ENCODE measurements around the gene ZCCHC14.
"Not testable (repeated sequence)": the region's sequence is repeated elsewhere in the genome, so short reads cannot be mapped to it uniquely, and the experiment has no call there.

ZCCHC14 gene

DNA sequence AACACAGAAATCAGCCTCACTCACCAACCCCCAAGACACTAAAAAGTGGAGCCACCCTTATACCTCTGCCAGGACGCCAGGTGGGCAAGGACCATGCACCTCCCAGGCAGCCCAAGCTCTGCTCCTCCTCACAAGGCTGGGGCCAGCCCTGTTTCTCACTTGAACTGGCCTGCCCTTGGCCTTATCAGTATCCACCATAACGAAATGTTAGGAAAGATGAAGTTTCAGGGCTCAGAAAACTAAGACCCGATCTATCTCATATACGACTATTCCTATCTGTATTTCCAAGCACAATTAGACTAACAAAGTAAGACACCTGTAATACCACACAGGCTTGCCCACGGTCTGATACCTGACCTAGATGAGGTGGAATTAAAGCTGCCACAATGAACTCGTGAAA, 116.2 kb downstream of the ZCCHC14 start:
- no peak for DNase-seq

DNA sequence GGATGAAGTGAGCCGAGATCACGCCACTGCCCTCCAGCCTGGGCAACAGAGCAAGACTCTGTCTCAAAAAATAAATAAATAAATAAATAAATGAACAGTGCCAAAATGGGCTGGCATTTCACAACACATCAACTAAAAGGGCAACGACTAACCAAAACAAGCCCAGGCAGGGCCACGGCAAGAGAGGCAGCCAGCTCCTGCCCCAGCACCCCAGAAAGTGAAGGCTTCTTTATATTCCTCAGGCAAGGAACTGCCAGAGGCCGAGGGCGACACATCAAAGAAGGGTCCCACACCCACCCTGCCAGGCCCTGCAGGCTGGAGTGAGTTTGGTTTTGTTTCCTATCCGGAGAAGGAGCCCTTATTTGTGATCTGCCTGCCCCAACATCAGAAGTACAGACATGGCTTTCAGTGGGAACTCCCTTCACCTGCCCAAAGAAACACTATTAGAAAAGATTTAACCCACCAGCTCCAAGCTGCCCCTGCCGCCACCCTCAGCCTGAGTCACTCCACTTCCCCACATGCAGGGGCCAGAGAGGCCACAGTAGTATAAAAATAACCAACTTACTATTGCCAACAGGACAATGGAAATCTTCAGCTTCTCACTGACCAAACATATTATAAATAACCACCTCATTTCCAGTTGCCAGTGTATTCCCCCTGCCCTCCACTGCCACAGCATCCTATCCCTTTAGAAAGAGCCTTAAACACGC, 117.2 kb downstream of the ZCCHC14 start:
- DNase-seq = no peak

GRCh38 chr16:87374313-87374712, 118.5 kb downstream of the ZCCHC14 start:
- no peak for DNase-seq

GRCh38 chr16:87372305-87372704, 120.5 kb downstream of the ZCCHC14 start:
- DNase-seq = no peak

GRCh38 chr16:87371261-87371866, 121.5 kb downstream of the ZCCHC14 start:
- DNase-seq = no peak

DNA sequence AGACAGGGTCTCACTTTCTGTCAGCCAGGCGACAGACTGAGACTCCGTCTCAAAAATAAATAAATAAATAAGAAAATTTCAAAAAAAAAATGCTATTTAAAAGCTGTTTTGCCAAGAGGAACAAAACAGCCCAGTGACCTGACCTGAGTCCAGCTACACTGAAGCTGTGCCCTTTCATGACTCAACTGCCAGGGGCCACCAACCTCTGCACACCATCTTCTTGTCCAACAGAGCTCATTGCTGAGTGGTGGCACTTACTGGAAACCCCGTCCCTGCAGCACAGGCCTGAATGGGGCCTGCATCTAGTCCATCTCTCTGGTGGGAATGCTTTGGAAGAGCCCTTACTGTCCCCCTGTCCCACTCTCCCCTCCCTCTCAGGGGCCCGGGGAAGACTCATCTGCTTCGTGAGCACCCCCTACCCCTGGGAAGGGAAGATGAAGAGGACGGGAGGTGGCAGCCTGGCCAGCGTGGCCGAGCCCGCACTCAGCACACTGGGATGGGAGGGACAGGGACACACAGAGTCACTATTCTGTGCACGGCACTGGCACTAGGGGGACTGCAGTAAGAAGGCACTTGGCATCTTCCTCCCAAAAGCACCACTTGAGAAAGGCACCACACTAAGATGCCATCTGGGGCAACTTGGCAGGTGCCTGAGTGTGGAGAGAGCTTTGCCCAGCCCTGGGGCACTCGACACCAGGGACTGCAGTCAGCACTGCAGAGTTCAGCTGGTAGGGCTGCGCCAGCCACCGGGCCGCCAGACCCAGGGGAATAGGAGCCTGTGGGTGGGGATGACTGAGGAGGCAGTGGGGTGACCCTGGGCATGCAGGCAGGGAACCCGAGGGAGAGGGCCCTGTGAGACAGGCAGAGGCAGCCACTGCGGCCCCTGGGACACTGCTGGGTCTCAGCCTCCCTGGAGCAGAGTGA, 122.8 kb downstream of the ZCCHC14 start:
- DNase-seq = no peak

- no peak for DNase-seq
These were observed 123.6 kb downstream of the ZCCHC14 start for GRCh38 chr16:87369117-87369765.

DNA sequence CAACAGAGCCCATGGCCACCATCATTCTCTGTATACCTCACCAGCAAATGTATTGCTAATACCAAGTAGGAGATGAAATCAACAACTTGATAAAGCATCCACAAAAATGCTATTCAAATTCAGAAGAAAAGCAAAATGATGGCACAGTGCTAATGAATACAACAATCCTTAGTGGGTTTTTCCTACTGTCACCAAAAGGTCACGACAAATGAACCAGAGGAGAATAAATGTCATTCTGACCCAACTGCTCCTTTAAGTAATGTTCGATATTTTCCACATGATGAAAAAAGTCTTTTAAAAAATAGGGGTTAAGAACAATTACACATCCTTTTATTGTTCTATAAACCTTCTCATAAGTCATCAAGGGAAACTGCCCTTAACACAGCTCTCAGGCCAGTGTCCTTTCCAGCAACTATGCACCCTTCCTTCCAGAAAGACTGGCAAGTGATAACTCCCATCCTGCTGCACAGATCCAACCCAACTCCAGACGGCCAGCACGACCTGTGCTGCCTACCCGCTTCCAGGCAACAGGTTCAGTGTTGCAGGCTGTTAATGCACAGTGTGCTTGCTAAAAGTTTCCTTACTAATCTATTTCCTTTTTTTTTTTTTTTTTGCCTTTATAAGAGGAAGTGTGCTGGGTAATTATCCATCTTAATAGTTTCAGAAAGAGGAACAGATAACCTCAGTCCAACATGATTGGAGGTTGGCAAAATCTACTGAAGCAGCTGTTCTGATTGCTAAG, 124.6 kb downstream of the ZCCHC14 start:
- no peak for DNase-seq

DNA sequence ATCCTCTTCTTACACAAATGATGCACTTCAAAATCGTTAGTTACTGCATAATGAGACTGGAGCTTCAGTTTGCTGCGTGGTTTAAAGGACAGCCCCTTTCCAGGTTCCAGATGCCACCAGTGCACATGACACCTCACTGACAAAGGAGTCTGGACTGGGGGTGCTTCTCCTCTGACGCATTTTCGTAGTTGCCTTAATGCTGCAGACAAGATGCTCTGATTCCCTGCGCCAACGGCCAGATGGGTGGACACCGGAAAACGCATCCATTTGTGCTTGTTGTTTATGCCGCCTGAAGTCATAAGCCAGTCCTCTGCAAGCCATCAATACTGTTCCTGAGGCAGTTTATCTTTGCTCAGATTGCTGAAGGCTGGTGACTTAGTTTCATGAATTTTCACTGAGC, 125.3 kb downstream of the ZCCHC14 start:
- DNase-seq = no peak

DNA sequence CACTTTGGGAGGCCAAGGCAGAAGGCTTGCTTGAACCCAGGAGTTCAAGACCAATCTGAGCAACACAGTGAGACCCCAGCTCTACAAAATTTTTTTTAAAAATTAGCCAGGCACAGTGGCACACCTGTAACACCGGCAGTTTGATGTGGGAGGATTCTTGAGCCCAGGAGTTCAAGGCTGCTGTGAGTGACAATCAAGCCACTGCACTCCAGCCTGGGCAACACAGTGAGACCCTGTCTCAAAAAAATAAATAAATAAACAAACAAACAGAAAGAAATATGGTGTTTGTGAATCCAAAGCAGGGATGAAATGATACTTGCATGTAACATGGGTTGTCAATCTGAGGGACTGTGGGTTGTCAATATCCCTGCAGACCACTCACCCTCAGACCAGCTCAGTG, 125.9 kb downstream of the ZCCHC14 start:
- no peak for DNase-seq

GRCh38 chr16:87366288-87366687, 126.5 kb downstream of the ZCCHC14 start:
- no peak for DNase-seq

DNA sequence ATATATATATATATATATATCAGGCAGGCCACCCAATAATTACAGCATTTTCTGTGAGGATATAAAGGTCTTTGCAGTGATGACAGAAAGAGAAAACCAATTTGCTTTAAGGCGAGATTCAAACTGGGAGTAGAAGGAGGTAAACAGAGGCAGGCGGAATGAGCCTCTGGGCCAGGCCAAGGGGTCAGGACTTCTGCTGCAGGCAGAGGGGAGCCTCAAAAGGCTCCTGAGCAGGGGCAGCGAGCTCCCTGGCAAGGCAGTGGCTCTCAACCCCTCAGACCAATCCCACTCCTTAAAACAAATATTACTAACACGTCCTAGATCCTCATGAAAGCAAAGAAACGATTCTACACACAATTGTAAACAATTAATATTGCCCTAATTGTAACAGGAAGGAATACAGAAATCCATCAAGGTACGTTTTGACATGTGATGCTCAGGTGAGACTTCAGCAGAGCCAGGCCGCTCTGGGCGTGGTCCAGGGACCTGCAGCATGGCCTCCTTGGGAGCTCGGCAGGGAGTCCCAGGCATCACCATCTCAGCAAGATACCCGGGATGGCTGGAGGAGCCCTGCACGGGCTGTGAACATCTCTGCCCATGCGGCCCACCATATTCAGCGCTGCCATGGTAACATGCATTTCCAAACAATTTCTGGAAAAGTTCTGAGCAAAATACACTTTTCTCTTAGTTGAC, 127.7 kb downstream of the ZCCHC14 start:
- no peak for DNase-seq

- no peak for DNase-seq
These were observed 128.9 kb downstream of the ZCCHC14 start for GRCh38 chr16:87363771-87364455.

- not testable (repeated sequence) for DNase-seq
These were observed 129.8 kb downstream of the ZCCHC14 start for GRCh38 chr16:87362828-87363559.

- DNase-seq = no peak
These were observed 130.8 kb downstream of the ZCCHC14 start for GRCh38 chr16:87361916-87362619.

DNA sequence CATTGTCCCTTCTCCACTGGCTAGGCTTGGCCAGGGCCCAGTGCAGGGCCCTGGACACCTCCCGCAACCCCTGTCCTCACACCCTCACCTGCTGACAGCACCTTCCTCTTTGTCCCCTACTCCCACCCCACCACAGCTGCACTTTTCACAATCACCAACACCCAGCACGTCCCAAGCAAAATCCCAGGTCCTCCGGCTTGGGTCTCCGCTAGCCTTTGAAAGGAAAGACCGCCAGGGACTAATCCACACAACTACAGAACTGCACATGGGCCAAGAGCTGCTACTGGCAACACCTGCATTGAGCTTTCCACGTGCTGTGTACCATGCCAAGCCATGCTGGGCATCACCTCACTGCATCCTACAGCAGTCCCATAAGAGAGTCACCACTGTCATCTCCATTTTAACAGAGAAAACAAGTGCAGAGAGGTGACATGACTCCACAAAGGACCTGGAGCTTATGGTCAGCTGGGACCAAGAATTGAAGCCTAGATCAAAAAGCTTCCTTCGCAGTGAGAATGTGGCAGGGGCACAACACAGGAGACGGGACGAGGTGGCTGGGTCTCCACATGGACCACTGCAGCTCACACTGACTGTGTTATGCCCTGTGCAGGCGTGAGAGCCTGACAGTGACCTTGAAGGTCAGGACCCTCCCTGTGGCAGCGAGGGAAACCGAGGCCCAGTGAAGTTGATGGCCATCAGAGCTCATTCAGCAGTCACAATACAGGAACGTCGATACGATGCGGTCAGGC, 131.8 kb downstream of the ZCCHC14 start:
- DNase-seq = no peak

GRCh38 chr16:87359121-87359520, 133.7 kb downstream of the ZCCHC14 start:
- no peak for DNase-seq

DNA sequence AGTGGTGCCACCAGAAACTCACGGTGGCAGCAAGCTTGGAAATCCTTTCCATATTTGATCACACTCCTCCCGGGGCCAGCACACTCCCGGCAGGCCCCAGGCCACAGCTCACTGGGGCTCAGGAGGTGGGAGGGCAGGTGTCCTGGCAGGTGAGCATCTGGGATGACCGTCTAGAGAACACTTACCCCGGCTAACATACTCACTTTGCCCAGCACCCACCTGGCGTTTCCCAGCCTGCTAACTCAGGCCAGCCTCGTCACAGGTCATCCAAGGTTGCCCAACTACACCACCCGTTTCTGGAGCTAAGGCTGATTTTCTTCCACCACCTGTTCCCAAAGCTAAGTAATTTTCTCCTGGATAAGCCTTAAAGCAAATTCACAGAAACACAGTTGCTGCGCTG, 134.1 kb downstream of the ZCCHC14 start:
- no peak for DNase-seq

- no peak for DNase-seq
These were observed 134.6 kb downstream of the ZCCHC14 start for GRCh38 chr16:87358250-87358649.

Measured in activated CD4-positive, alpha-beta T cell treated with anti-CD3 and anti-CD28 coated beads, Interleukin-2, amount 50 U/mL, for 4 hours (primary cell).